Measurements from ENCODE around the gene CD101.

Gene CD101

GRCh38 chr1:117013309-117013858, 11.8 kb downstream of the CD101 start:
- FAIRE-seq: no peak
- DNase-seq (ENCODE audit: insufficient read length, low spot score): no peak

- FAIRE-seq: no peak
- no peak for DNase-seq (ENCODE audit: insufficient read length, low spot score)
Observed at GRCh38 chr1:117014209-117014608, 12.6 kb downstream of the CD101 start.

GRCh38 chr1:117015724-117016123, 14.2 kb downstream of the CD101 start:
- FAIRE-seq (no peak), DNase-seq (ENCODE audit: insufficient read length, low spot score) (no peak)

GRCh38 chr1:117017062-117017461, 15.5 kb downstream of the CD101 start:
- no peak for FAIRE-seq
- no peak for DNase-seq (ENCODE audit: insufficient read length, low spot score)

- FAIRE-seq: no peak
- DNase-seq (ENCODE audit: insufficient read length, low spot score): no peak
Observed at GRCh38 chr1:117017648-117018047, 16.1 kb downstream of the CD101 start.

- no peak for DNase-seq (ENCODE audit: insufficient read length, low spot score)
- FAIRE-seq: no peak
Observed at GRCh38 chr1:117020526-117021156, 19.1 kb downstream of the CD101 start.

GRCh38 chr1:117022114-117022513, 20.6 kb downstream of the CD101 start:
- DNase-seq (ENCODE audit: insufficient read length, low spot score): no peak
- no peak for FAIRE-seq

- FAIRE-seq (no peak), DNase-seq (ENCODE audit: insufficient read length, low spot score) (no peak)
Observed at GRCh38 chr1:117025568-117025967, 24.0 kb downstream of the CD101 start.

GRCh38 chr1:117026361-117026760, 24.8 kb downstream of the CD101 start:
- FAIRE-seq: no peak

GRCh38 chr1:117029685-117030084, 28.1 kb downstream of the CD101 start:
- FAIRE-seq (no peak), DNase-seq (ENCODE audit: insufficient read length, low spot score) (no peak)

More at GRCh38 chr1:117026361-117026760, 24.8 kb downstream of the CD101 start:
- DNase-seq (ENCODE audit: insufficient read length, low spot score): no peak

- DNase-seq (ENCODE audit: insufficient read length, low spot score) (no peak), FAIRE-seq (no peak)
Observed at GRCh38 chr1:117030271-117030877, 28.8 kb downstream of the CD101 start.

GRCh38 chr1:117032266-117032665, 30.7 kb downstream of the CD101 start:
- DNase-seq (ENCODE audit: insufficient read length, low spot score) (no peak), FAIRE-seq (no peak)

GRCh38 chr1:117032681-117033539, 31.4 kb downstream of the CD101 start:
- no peak for FAIRE-seq
- no peak for DNase-seq (ENCODE audit: insufficient read length, low spot score)

- no peak for FAIRE-seq
- DNase-seq (ENCODE audit: insufficient read length, low spot score): no peak
Observed at GRCh38 chr1:117033772-117034171, 32.2 kb downstream of the CD101 start.

- FAIRE-seq (no peak), DNase-seq (ENCODE audit: insufficient read length, low spot score) (no peak)
Observed at GRCh38 chr1:117034791-117035290, 33.3 kb downstream of the CD101 start.

- no peak for DNase-seq (ENCODE audit: insufficient read length, low spot score)
- no peak for FAIRE-seq
Observed at GRCh38 chr1:117036018-117036461, 34.5 kb downstream of the CD101 start.

- no peak for FAIRE-seq
Observed at GRCh38 chr1:117037802-117038201, 36.2 kb downstream of the CD101 start.

GRCh38 chr1:117038236-117038635, 36.7 kb downstream of the CD101 start:
- DNase-seq (ENCODE audit: insufficient read length, low spot score): no peak
- FAIRE-seq: no peak

More at GRCh38 chr1:117037802-117038201, 36.2 kb downstream of the CD101 start:
- DNase-seq (ENCODE audit: insufficient read length, low spot score): no peak

GRCh38 chr1:117044217-117044616, 42.7 kb downstream of the CD101 start:
- DNase-seq (ENCODE audit: insufficient read length, low spot score): no peak
- no peak for FAIRE-seq

GRCh38 chr1:117045644-117046043, 44.1 kb downstream of the CD101 start:
- FAIRE-seq: no peak
- DNase-seq (ENCODE audit: insufficient read length, low spot score): no peak

GRCh38 chr1:117046781-117047180, 45.2 kb downstream of the CD101 start:
- no peak for FAIRE-seq
- no peak for DNase-seq (ENCODE audit: insufficient read length, low spot score)
